K562 (cell line): ENCODE data around the gene SETD4. TPM values are rescaled to one million over a fixed set of nuclear protein-coding genes. Genes with fewer than 3 reads are reported as not detected.

Source experiments
- ATAC-seq: fragments of 200-7000 bp; cut with Tn5 transposase; 3 replicates; pipeline ENCODE4 v1.9.1; 2020; ENCODE audit warnings: moderate library complexity
- BruUV-seq: library from RNA; stranded (reverse); fragments of 400-500 nt; replicated peaks from 2 replicates; lab custom pipeline; 2021; lab: Mats Ljungman, UMichigan
- CTCF ChIA-PET: fragments of 300-600 bp; formaldehyde crosslinking; extraction: SDS; loops from one replicate; lab custom pipeline; 2021; ENCODE audit warnings: low intra/inter-chr PET ratio; lab: Yijun Ruan, JAX
- POLR2A ChIA-PET: fragments of 300-600, 350-650 bp; sonication (Branson Sonifier 250); formaldehyde crosslinking; extraction: SDS; loops from one replicate; lab custom pipeline; 2021; ENCODE audit warnings: antibody characterized with exemption, inconsistent platforms; lab: Yijun Ruan, JAX
- DNase-seq, 4 experiments: peaks; one replicate each; pipeline versions ENCODE4 v3.0.0 to v3.0.0-alpha.2; 2011 to 2018; ENCODE audit warnings: low spot score in 3 of 4, mixed read lengths in 3 of 4; ENCODE audit errors: extremely low read depth in 1 of 4
- FAIRE-seq: peaks from 2 replicates; lab custom pipeline; 2011; peaks lifted over from hg19 to GRCh38; lab: Jason Lieb, UNC
- H2AFZ ChIP-seq: 2 replicates; pipeline ENCODE4 v1.6.0; 2011; ENCODE audit warnings: low read depth, low read length, control low read depth, inconsistent platforms
- H3K27ac ChIP-seq: fragments of 200-600 bp; 3 replicates; pipeline ENCODE4 v1.8.0; 2011; ENCODE audit warnings: low read depth, mild to moderate bottlenecking, control low read depth, inconsistent platforms, low read length, moderate library complexity, mixed read lengths; ENCODE audit errors: extremely low read depth
- H3K27me3 ChIP-seq, 2 experiments: fragments of 300-600 bp in 1 of 2; 2 replicates in 1 of 2; 3 replicates in 1 of 2; pipeline versions ENCODE4 v1.6.0 to v1.8.0; 2011; ENCODE audit warnings: inconsistent platforms in 2 of 2, low read length in 2 of 2, mild to moderate bottlenecking in 1 of 2, mixed read lengths in 1 of 2, moderate library complexity in 1 of 2; ENCODE audit not compliant: control insufficient read depth in 2 of 2, insufficient read depth in 2 of 2
- H3K36me3 ChIP-seq: fragments of 300-600 bp; 3 replicates; pipeline ENCODE4 v1.8.0; 2011; ENCODE audit warnings: mild to moderate bottlenecking, low read length, inconsistent platforms; ENCODE audit not compliant: control insufficient read depth, insufficient read depth
- H3K4me1 ChIP-seq, 2 experiments: fragments of 200-600 bp in 1 of 2; replicated peaks in 1 of 2; 2 replicates in 1 of 2; 3 replicates in 1 of 2; pipeline versions ENCODE4 v1.5.1 to v1.8.0; 2011; ENCODE audit warnings: inconsistent platforms in 2 of 2, low read length in 2 of 2, mild to moderate bottlenecking in 1 of 2, mixed read lengths in 1 of 2, moderate library complexity in 1 of 2; ENCODE audit not compliant: control insufficient read depth in 2 of 2, insufficient read depth in 2 of 2
- H3K4me2 ChIP-seq: 2 replicates; pipeline ENCODE4 v1.6.1; 2011; ENCODE audit warnings: low read length, control low read depth, inconsistent platforms, mixed read lengths; ENCODE audit not compliant: insufficient read depth
- H3K4me3 ChIP-seq: fragments of 200-600 bp; sonication (generic), shearing (Covaris generic); 2 replicates; pipeline ENCODE4 v1.5.1; 2016; ENCODE audit warnings: control low read depth, inconsistent platforms
- H3K79me2 ChIP-seq: fragments of 200-600 bp; 3 replicates; pipeline ENCODE4 v1.8.0; 2011; ENCODE audit warnings: low read length, inconsistent platforms; ENCODE audit not compliant: control insufficient read depth, insufficient read depth
- H3K9ac ChIP-seq, 2 experiments: 2 replicates each; pipeline versions ENCODE4 v1.6.0 to v1.6.1; 2011; ENCODE audit warnings: low read depth in 2 of 2, low read length in 2 of 2, control low read depth in 1 of 2, inconsistent platforms in 1 of 2, mild to moderate bottlenecking in 1 of 2, mixed read lengths in 1 of 2; ENCODE audit not compliant: insufficient read depth in 1 of 2
- H3K9me1 ChIP-seq: one replicate; pipeline ENCODE4 v1.6.0; 2011; ENCODE audit warnings: inconsistent platforms, mild to moderate bottlenecking, low read length, moderate library complexity; ENCODE audit not compliant: control insufficient read depth, insufficient read depth
- H3K9me3 ChIP-seq: replicated peaks from 2 replicates; pipeline ENCODE4 v1.5.1; 2011; ENCODE audit warnings: low read depth, low read length, inconsistent platforms; ENCODE audit not compliant: control insufficient read depth, insufficient read depth
- H4K20me1 ChIP-seq: replicated peaks from 2 replicates; pipeline ENCODE4 v1.6.1; 2011; ENCODE audit warnings: low read length, inconsistent platforms, mixed read lengths; ENCODE audit not compliant: control insufficient read depth, insufficient read depth
- CTBP1 ChIP-seq: fragments of 450-650 bp; IDR thresholded peaks from 2 replicates; pipeline ENCODE4 v1.6.1; 2016; ENCODE audit warnings: borderline replicate concordance
- E2F3 ChIP-seq: fragments of 250-450 bp; sonication (Bioruptor Pico); IDR thresholded peaks from 2 replicates; pipeline ENCODE4 v1.4.0; 2020; ENCODE audit warnings: mild to moderate bottlenecking
- NR2F6 ChIP-seq: fragments of 450-650 bp; formaldehyde crosslinking; IDR thresholded peaks from 2 replicates; pipeline ENCODE4 v1.4.0; 2020; ENCODE audit warnings: mild to moderate bottlenecking
- NRF1 ChIP-seq, 2 experiments: fragments of 450-650 bp; IDR thresholded peaks in 1 of 2; conservative IDR thresholded peaks in 1 of 2; 2 replicates each; pipeline ENCODE4 v1.6.1; 2014; ENCODE audit warnings: mild to moderate bottlenecking in 2 of 2
- RCOR1 ChIP-seq, 2 experiments: IDR thresholded peaks; 2 replicates each; pipeline ENCODE4 v1.6.1; 2012; ENCODE audit warnings: low read depth in 2 of 2, low read length in 2 of 2, borderline replicate concordance in 1 of 2, improper control_type of control experiment in 1 of 2
- TEAD4 ChIP-seq, 2 experiments: sonication (generic) in 1 of 2; formaldehyde crosslinking in 1 of 2; IDR thresholded peaks; 2 replicates each; pipeline versions ENCODE4 v1.6.1 to v1.8.0; 2012 to 2022; ENCODE audit warnings: borderline replicate concordance in 1 of 2, inconsistent platforms in 1 of 2, low read length in 1 of 2, mild to moderate bottlenecking in 1 of 2, missing genetic modification reagents in 1 of 2
- U2AF1 ChIP-seq: fragments of 200-400 bp; formaldehyde crosslinking; optimal IDR thresholded peaks from 2 replicates; pipeline ENCODE3; 2017; ENCODE audit warnings: mild to moderate bottlenecking, low read depth, low read length, moderate library complexity
- ZNF311 ChIP-seq: fragments of 250-450 bp; sonication (Bioruptor Pico); IDR thresholded peaks from 2 replicates; pipeline ENCODE4 v1.4.0; 2020; ENCODE audit warnings: mild to moderate bottlenecking, moderate library complexity
- ZNF707 ChIP-seq: fragments of 250-450 bp; sonication (Bioruptor Pico); conservative IDR thresholded peaks from 2 replicates; pipeline ENCODE4 v1.8.0; 2022; ENCODE audit warnings: inconsistent platforms, mild to moderate bottlenecking, moderate library complexity
- WGBS: fragments of 100-300 bp; shearing (Covaris generic); methylation state at CpG from one replicate; pipeline ENCODE4 v1.1.6; 2016; ENCODE audit warnings: low coverage, mixed read lengths; ENCODE audit not compliant: insufficient coverage; ENCODE audit errors: missing lambda C conversion rate; 5-methylcytosine and 5-hydroxymethylcytosine counted together
- in situ Hi-C: fragments of 300-500 bp; cut with MboI; formaldehyde crosslinking; loops from 4 replicates; pipeline ENCODE4 v1.15.0; 2018; ENCODE audit warnings: inconsistent platforms, mixed read lengths
- intact Hi-C: fragments of 100-400 bp; cut with micrococcal nuclease; formaldehyde crosslinking; loops from 2 replicates; pipeline ENCODE4 v1.14.2; 2022
- polyA plus RNA-seq, 8 experiments: library from polyadenylated mRNA; depleted of rRNA in 4 of 8; stranded (reverse) in 5 of 8; unstranded in 3 of 8; fragments of >200 nt; fragmentation: Nextera tagmentation in 2 of 8; fragmentation: Illumina TruSeq in 1 of 8; extraction: Ambion mirVana in 2 of 8; extraction: Trizol in 1 of 8; gene quantifications; 2 replicates each; pipeline versions ENCODE4 v1.2.1 to v1.2.3, GENCODE V29; 2011 to 2014; ENCODE audit warnings: inconsistent platforms in 1 of 8, missing spikeins in 1 of 8
- total RNA-seq, 7 experiments: library from RNA; depleted of rRNA in 6 of 7; stranded (reverse); fragments of >200 nt in 6 of 7; fragmentation: Illumina TruSeq in 2 of 7; extraction: Trizol in 2 of 7; gene quantifications; 2 replicates each; pipeline versions ENCODE4 v1.2.1 to v1.2.3, GENCODE V29; 2011 to 2021; ENCODE audit warnings: low replicate concordance in 1 of 7
- TF ChIP-seq, protein P1 (sequence below): fragments of 450-650 bp; formaldehyde crosslinking; IDR thresholded peaks from 2 replicates; pipeline ENCODE4 v1.4.0; 2022; ENCODE audit warnings: mild to moderate bottlenecking, moderate library complexity
- TF ChIP-seq, protein P2 (sequence below): fragments of 450-650 bp; IDR thresholded peaks from 2 replicates; pipeline ENCODE4 v1.6.1; 2016; ENCODE audit warnings: borderline replicate concordance
- TF ChIP-seq, protein P3 (sequence below): IDR thresholded peaks from 2 replicates; pipeline ENCODE4 v1.6.1; 2011; ENCODE audit warnings: borderline replicate concordance, low read depth, mild to moderate bottlenecking, moderate library complexity, low read length; ENCODE audit not compliant: insufficient read depth, poor library complexity, severe bottlenecking

Gene SETD4
- total and polyA plus RNA-seq, 9 of the 15 experiments (the other 6 are each of a cell fraction or from before 2014, with no cell fraction given): 16.1 to 51.3 (median 25.7) TPM

DNA sequence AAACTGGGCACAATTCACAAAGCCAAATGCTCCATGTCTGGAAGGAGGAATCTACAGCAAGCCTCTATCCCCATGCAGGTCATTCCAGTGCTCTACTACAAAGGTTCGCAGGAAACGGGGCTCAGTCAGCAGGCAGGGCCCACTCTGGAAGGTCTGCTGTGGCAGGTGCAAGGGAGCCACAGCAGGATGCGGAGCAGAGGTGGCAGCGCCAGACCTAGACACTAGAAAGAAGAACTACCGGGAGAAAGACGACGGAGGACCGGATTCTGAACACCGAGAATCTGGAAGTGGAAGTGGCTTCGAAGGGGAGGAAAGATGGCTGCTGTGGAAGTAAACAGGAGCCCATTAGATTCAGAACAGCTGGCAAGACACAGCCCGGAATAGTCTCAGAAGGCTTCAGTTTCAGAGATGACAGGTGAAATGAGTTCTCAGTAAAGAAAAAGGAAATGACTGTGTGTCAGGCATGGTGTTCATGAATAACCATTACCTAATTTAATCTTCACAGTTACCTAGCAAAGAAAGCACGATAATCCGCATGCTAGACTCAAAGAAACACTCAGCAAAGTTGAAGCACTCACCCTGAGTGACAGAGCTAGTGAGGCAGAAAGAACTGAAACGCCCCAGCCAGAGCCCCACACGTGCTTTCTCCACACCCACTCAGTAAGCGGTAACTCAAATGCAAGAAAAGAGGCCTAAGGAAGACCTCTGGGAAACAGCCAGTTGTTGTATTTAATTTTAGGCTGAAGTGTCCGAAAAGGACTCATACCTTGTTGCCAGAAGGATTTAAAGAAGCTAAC is 21.4 kb downstream of the SETD4 start (continued):
- TF ChIP-seq, protein P1, sequence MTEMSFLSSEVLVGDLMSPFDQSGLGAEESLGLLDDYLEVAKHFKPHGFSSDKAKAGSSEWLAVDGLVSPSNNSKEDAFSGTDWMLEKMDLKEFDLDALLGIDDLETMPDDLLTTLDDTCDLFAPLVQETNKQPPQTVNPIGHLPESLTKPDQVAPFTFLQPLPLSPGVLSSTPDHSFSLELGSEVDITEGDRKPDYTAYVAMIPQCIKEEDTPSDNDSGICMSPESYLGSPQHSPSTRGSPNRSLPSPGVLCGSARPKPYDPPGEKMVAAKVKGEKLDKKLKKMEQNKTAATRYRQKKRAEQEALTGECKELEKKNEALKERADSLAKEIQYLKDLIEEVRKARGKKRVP: no peak
- TF ChIP-seq, protein P2, sequence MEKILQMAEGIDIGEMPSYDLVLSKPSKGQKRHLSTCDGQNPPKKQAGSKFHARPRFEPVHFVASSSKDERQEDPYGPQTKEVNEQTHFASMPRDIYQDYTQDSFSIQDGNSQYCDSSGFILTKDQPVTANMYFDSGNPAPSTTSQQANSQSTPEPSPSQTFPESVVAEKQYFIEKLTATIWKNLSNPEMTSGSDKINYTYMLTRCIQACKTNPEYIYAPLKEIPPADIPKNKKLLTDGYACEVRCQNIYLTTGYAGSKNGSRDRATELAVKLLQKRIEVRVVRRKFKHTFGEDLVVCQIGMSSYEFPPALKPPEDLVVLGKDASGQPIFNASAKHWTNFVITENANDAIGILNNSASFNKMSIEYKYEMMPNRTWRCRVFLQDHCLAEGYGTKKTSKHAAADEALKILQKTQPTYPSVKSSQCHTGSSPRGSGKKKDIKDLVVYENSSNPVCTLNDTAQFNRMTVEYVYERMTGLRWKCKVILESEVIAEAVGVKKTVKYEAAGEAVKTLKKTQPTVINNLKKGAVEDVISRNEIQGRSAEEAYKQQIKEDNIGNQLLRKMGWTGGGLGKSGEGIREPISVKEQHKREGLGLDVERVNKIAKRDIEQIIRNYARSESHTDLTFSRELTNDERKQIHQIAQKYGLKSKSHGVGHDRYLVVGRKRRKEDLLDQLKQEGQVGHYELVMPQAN: no peak
- TF ChIP-seq U2AF1: no peak

DNA sequence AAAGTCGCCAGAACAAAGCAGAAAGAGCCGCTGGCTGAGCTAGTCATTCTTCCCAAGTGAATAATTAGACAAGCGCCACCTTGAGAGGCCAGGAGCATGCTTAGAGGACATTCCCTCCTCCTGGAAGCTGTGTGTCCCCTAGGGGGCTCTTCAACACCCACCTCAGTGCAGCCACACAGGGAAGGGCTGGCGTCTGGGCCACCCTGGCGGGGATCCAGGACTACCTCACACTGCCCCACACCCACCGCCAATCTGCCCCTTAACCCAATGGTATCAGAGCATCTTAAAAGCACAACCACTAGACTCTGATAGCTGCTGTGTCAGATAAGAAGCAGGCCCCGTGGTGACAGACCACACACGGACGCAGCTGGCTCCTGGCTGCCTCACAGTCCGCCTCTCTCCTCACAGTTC is 24.9 kb downstream of the SETD4 start:
- DNase-seq: peak in 2 of 4 experiments; percentile 21 to 38
- no peak overlapping the region for H3K4me3 ChIP-seq
- no peak for FAIRE-seq
- peaks cover 4 to 12% of the 10 kb centered on the region in 2 experiments; a peak in 4 of 5 replicates for H3K4me1 ChIP-seq
- no peaks in the 10 kb centered on the region for H3K9me1 ChIP-seq
- peak; percentile 57 for ATAC-seq
- ChIA-PET CTCF (no interaction called here), POLR2A (interaction anchor here (0.6 to 1.4 kb wide), 2 partner anchors 18 to 86 kb away, joined by 3 to 5 read pairs; no protein-coding TSS in a partner anchor)
- H3K79me2 ChIP-seq: no peaks in the 10 kb centered on the region
- H3K9me3 ChIP-seq: no peaks in the 10 kb centered on the region
- in situ Hi-C loops: no loop called here
- peaks cover 53% of the 10 kb centered on the region for H3K36me3 ChIP-seq
- H3K4me2 ChIP-seq: no peak overlapping the region
- no peaks in the 10 kb centered on the region for H3K27me3 ChIP-seq
- no peak overlapping the region for H2AFZ ChIP-seq
- whole genome bisulfite sequencing: 66% methylated on average over 10 of the region's 10 CpGs
- no TSS peak for BruUV-seq
- no peak overlapping the region; a peak in 1 of 4 replicates for H3K9ac ChIP-seq
- intact Hi-C loops: no loop called here
- no peak overlapping the region for H3K27ac ChIP-seq
- H4K20me1 ChIP-seq: no peaks in the 10 kb centered on the region
- TF ChIP-seq NRF1 (conservative IDR thresholded peaks at IDR 0.05 in 1 of 2, IDR thresholded peaks at IDR 0.05 in 1 of 2): 0 out of 4 replicates have a peak, but pooled peaks of 1 of the 2 experiments have one; percentile 16
- TF ChIP-seq E2F3 (CRISPR knock-in tag): no peak
- no peak for TF ChIP-seq ZNF311
- TF ChIP-seq NR2F6: no peak
- TF ChIP-seq TEAD4 (IDR thresholded peaks at IDR 0.05; ENCODE audit: low read length): peak; percentile 13; the same call in 1 of the 2 replicates
- no peak for TF ChIP-seq TEAD4 (CRISPR knock-in tag; IDR thresholded peaks at IDR 0.05; ENCODE audit: borderline replicate concordance)
- no peak for TF ChIP-seq ZNF707
- TF ChIP-seq, protein P3, sequence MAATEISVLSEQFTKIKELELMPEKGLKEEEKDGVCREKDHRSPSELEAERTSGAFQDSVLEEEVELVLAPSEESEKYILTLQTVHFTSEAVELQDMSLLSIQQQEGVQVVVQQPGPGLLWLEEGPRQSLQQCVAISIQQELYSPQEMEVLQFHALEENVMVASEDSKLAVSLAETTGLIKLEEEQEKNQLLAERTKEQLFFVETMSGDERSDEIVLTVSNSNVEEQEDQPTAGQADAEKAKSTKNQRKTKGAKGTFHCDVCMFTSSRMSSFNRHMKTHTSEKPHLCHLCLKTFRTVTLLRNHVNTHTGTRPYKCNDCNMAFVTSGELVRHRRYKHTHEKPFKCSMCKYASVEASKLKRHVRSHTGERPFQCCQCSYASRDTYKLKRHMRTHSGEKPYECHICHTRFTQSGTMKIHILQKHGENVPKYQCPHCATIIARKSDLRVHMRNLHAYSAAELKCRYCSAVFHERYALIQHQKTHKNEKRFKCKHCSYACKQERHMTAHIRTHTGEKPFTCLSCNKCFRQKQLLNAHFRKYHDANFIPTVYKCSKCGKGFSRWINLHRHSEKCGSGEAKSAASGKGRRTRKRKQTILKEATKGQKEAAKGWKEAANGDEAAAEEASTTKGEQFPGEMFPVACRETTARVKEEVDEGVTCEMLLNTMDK: peak; percentile 16
- TF ChIP-seq CTBP1: peak; percentile 11; the same call in 1 of the 2 replicates
- peak in 1 of 2 experiments; percentile 14; a peak in 1 of 4 replicates for TF ChIP-seq RCOR1 (IDR thresholded peaks at IDR 0.05; ENCODE audit: borderline replicate concordance in 1 of 2, low read depth in 2 of 2, low read length in 2 of 2)
